GM19025 (cell line): ENCODE data around the gene SCYGR2.
"Not testable (repeated sequence)": the region's sequence is repeated elsewhere in the genome, so short reads cannot be mapped to it uniquely, and the experiment has no call there.

ENCODE experiments used
- ATAC-seq: cut with Tn5 transposase; IDR thresholded peaks from one replicate; pipeline ENCODE4 v1.9.1; 2021; ENCODE audit warnings: mild to moderate bottlenecking, low read depth, moderate library complexity; ENCODE audit not compliant: unreplicated experiment

The SCYGR2 gene, protein sequence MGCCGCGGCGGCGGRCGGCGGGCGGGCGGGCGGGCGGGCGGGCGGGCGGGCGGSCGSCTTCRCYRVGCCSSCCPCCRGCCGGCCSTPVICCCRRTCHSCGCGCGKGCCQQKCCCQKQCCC

DNA sequence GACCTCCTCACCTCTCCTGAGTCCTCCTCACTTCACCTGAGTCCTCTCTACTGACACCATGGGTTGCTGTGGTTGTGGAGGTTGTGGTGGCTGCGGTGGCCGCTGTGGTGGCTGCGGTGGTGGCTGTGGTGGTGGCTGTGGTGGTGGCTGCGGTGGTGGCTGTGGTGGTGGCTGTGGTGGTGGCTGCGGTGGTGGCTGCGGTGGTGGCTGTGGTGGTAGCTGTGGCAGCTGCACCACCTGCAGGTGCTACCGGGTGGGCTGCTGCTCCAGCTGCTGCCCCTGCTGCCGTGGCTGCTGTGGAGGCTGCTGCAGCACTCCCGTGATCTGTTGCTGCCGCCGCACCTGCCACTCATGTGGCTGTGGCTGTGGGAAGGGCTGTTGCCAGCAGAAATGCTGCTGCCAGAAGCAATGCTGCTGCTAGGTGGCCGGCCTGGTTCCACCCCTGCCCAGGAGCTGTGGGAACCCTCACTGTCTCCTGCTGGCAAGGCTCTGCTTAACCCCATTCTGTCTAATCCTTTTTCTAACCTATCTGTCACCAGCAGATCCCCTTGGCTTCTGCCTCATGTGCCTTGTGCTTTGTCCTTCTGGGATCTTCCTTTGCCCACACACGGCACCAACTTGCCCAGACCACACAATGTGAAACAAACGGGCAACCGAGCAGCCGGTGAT is at the start of gene SCYGR2:
Gene SCYGR2 (plus strand): TSS at position 59 of the 669 bp plus-strand sequence. CDS start 0 bp downstream, at position 59.
- ATAC-seq = not testable (repeated sequence)

DNA sequence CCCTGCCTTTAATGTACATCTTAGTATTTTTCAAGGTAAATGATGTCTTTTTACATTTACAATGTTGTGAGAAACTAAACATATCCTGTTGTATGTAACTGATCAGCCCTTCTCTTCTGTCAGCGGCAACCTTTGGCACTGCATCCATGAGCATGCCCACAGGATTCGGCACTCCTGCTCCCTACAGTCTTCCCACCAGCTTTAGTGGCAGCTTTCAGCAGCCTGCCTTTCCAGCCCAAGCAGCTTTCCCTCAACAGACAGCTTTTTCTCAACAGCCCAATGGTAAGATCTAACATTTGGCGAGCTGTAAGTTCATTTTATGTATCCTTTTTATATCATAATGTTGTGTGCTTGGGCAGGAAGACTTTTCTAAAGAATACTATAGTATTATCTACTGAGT is 46.9 kb upstream of the SCYGR2 start:
- ATAC-seq = no peak

DNA sequence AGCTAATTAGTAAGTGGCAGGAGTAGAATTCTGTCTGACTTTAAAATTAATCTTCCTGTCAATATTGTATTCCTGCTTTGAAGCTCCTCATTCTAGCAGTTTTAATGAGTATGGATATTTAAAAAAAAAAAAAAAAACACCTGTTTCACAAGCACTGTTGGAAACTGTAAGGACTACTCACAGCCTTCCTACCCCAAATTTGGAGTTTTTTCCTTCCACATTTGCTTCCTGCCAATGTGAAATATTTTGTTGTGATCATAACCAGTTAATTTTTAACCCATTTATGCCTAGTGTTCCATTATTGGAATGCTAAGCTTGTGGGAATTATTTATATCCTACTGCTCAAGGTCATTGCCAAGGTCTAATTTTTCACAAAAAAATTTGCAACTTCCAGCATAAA is 36.1 kb upstream of the SCYGR2 start:
- ATAC-seq = no peak

DNA sequence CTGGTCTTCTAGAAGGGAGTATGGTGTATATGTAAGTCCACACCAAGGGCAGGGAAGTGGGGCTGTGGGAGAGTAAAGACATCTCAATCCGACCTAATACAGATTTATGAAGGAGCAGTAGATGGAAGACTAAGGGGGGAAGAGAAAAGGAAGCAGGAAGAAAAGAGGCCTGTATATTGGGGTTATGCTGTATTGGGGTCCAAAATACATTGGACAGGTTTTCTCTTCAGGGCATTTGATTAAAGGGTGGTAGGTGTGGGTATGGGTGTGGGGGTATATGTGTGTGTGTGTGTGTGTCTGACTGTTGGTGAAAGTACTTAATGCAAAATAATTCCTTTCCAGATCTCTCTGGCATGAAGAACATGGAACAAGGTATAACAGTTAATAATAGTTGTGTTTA is 33.6 kb upstream of the SCYGR2 start:
- no peak for ATAC-seq

DNA sequence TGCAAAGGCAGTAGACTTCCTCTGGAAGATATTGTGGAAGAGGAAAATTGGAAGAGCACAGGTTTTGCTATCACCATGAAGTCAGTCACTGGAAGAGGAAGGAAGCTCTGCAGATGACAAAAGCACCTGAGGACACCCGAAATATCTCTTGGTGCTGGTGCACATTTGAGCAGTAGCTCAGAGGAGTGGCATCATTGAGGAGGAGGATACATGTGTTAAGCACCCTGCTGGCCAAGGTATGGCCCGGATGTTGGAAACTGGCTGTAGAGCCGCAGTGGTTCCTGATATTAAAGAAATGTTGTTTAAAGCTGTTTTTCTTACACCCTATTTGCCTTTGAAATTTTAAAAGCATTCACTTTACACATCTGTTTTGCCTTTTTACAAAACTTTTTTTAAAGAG is 32.7 kb upstream of the SCYGR2 start:
- no peak for ATAC-seq

DNA sequence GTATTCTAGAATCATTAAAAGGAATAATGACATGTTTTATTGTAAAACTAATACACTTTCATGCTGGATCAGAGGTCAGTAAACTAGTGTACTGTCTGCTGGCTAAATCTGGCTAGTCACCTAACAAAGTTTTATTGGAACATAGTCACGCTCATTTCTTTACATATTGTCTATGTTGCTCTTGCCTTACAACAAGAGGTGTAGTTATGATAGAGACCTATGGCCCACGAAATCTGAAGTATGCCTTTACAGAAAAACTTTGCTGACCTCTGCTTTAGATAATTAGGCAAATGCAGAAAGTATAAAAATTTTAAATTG is 29.9 kb upstream of the SCYGR2 start:
- ATAC-seq = no peak

DNA sequence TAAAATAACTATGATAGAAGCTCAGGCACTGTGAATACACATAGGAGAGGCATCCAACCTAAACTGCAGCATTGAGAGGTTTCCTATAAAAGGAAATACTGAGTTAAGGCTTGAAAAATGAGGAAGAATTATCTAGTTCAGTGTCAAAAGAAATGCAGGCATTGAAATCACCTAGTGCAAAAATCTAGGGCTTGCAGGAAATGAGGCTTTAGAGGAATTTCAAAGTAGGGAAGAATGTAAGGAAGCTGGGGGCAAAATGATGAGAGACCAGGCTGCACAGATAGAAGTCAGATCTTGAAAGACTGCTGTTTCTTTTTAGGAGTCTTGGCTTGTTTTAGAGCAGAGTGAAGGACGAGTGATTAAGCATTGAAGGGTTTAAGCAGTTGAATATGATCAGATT is 28.1 kb upstream of the SCYGR2 start:
- no peak for ATAC-seq

DNA sequence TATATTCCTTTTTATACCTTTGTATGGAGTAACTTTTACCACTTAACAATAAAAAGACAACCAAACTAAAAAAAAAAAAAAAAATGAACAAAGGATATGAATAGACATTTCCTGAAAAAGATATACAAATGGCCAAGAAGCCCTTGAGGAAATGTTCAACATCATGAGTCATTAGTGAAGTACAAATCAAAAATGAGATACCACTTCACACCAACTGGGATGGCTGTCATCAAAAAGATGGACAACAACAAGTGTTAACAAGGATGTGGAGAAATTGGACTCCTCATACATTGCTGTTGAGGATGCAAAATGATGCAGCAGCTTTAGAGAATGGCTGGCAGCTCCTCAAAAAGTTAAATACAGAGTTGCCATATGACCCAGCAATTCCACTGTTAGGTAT is 22.6 kb upstream of the SCYGR2 start:
- ATAC-seq = no peak

DNA sequence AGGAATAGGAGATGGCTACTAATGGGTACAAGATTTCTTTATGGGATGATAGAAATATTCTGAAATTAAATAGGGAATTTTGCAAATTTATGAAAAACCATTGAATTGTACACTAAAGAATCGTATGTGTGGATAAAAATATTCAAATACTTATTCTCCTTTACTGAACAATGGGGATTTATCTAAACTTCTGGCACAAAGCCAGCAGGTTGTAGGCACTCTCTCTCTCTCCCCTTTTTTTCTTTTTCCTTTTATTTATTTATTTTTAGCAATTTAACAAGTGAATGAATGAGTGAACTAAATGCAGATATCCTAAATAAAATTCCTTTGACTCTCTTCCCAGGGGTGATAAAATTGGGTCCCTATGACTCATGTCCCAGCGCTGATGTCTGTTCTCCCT is 21.9 kb upstream of the SCYGR2 start:
- ATAC-seq = no peak

DNA sequence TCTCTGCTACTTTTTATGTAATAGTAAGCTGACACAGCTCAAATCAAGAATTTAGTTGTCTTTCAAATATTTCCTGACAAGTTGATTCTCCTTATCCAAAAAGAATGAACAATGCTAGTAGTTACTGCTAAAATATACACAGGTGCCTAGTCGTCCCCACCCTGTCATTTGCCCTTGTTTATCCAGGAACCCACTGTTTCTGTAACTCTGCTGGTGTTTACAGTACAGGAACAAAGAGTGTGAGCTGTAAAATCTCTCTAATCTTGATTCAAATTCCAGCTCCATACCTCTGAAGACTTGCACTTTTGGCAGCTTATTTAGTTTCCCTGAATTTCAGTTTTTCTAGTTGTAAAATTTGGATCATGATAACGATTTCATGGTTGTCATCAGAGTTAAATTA is 21.1 kb upstream of the SCYGR2 start:
- no peak for ATAC-seq

DNA sequence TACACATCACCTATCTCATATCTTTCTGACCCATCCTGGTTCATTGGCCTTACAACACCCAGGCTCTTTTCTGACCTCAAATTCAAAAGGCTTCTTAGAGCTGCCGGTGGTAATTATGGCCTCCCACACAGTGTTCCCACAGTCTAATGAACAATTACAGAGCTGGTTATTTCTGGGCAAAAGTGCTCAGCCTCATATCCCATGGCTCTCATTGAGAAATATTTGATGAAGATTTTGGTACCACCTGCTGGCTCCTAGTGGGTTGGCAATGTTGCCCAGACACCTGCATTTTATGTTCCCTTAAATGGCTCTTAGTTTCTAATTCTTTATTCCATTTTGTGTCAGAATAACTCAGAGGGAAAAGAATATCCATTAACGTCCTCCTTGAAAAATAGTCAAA is 20.1 kb upstream of the SCYGR2 start:
- ATAC-seq = no peak

DNA sequence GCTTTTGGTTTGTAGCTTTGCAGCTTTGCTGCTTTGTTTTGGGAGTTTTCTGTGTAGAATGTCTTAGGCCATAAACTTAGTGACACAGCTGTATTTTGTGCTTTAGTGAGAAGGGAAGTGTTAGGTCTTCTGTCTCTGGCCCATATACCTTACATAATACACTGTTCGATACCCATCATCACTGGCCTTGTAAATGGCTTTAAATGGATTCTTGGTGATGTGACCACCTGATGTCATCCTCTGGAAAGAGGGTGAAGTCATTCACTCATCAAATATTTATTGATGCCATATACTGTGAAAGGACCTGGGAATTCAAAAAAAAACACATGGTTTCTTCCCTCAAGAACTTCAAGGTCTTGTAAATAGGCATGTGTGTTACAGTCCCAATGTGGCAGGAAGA is 18.9 kb upstream of the SCYGR2 start:
- no peak for ATAC-seq

DNA sequence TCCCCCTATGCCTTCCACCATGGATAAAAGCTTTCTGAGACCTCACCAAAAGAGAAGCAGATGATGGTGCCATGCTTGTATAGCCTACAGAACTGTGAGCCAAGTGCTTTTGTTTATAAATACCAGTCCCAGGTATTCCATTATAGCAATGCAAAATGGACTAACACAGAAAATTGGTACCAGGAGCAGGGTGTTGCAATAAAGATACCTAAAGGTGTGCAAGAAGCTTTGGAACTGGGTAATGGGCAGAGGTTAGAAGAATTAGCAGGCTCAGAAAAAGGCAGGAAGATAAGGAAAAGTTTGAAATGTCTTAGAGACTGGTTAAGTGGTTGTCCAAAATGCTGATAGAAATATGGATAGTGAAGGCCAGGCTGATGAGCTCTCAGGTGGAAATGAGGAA is 16.3 kb upstream of the SCYGR2 start:
- ATAC-seq = no peak

DNA sequence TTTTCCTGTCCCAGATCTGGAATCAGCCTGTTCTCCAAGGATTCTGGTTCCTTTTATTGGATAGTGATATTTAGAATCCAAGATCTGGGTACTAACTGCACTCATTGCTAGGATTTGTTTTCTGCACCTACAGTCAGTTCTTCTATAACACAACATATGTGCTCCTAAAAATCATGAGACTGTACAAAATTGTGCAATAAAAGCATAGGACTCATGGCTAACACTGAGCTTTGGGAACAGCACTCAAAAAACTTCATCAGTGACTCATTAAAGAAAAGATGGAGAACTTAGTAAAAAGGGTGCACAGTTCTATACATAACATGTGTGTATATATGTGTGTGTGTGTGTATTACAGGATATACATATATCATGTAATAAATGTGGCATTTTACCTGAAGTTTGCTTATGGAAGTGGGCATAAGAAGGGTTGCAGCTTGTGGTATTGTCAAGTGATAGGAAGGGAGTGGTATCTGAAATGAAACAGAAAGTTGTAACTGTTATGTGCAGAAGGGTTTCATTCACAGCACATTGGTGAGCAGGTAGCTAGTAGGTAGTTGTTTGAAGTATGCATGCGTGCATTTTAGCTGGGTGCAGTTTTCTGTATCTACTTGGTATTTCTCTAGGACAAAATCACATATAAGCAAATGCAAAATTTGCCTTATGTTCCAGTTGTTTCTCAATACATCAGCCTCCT is 5.9 kb upstream of the SCYGR2 start:
- no peak for ATAC-seq

DNA sequence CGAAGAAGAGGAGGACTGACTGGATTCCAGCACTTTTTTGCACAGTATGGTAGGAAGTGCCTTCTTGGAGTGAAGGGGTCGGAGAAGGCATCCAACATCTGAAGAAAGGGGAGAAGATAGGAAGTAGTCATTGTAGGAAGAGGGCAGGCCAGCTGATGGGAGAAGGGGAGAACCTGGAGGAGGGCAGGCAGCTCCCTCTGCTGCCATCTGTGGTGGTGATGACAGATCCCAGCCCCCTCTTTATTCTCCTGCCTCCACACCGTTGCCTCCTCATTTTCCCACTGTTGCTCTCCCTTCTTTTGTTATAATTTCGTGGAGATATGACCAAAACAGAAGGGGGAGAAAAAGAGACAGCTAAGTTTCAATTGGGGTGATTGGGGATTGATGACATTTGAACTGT is 2.9 kb upstream of the SCYGR2 start:
- ATAC-seq = no peak

DNA sequence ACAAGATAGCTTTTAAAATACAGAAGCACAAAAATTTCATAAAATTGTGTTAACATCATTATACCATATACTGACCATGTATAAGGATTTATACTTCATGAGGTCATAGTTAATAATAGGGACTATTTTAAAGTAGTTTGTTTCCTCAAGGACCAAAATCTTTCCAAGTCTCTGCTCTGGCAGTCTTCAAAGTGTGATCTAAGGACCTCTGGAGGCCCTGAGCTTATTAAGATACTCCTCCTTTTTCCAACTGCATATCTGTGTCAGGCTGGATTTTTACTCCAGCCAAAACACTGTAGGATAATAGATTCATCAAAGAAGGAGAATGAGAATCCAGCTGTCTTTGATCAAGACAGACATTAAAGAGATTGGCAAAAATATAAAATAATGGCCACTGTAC is 1.7 kb upstream of the SCYGR2 start:
- no peak for ATAC-seq

DNA sequence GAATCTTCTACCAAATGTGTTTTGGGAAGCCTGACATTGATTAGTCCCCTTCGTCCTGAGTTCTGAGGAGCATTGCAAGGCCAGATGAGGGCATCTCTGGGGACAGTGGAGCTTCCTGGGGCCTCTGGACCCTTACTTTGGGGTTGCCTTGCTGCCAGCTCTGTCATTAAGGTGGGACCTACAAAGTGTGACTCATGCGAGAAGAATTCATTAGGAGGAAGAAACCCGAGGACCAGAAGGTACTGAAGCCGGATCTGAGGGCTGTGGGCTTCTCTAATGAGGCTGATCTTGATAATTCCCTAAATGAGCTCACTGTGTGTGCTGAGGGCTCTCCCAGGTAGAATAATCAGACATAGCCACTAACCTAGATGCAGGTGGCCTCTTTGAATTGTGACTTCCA is 695 bp upstream of the SCYGR2 start:
- no peak for ATAC-seq

DNA sequence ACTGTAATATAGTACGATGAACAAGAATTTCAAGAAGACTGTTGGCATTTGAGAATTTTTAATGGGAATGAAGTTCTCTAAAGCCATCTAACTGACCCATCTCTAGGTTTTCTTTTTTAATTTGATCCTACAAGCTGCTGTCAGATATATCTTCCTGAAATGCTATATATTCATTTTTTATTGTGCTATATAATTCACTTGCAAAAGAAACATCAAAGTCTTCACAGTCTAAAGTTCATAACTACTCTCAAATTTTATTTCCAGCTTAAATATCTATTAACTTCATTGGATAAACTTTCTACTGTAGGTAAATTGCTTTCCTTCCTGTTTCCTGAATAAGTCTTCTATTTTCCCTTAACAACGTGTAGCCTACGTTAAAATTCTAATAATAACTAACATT is 3.7 kb downstream of the SCYGR2 start:
- no peak for ATAC-seq

DNA sequence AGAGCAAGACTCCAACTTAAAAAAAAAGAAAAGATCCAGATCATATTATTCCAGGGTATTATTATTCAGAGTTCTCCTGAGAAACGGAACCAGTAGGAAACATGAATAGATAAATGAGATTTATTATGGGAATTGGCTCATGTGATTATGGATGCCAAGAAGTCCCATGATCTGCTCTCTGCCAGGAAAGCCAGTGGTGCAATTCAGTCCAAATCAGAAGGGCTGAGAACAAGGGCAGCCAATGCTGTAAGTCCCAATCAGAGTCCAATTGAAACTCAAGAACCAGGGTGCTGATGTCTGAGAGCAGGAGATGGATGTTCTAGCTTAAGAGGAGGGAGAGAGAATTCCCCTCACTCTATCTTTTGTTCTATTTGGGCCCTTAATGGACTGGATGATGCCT is 7.8 kb downstream of the SCYGR2 start:
- no peak for ATAC-seq

DNA sequence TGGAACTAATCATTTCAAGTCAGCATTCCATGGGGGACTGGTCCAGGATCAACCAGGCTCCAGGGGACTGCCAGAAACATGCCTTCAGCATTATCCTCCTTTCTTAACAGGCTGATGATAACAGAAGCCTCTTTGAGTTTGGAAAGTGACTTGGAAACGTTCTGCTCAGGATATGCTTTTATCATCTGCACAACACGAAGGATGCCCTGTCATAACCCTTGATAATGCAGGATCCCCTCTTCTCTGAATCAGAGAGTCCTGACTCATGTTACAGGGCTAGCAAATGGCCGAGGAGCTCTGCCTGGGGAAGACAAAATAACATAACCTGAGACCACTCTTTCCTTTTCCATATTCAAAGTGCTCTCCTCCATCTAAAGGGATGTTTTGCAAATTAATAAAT is 9.2 kb downstream of the SCYGR2 start:
- no peak for ATAC-seq

DNA sequence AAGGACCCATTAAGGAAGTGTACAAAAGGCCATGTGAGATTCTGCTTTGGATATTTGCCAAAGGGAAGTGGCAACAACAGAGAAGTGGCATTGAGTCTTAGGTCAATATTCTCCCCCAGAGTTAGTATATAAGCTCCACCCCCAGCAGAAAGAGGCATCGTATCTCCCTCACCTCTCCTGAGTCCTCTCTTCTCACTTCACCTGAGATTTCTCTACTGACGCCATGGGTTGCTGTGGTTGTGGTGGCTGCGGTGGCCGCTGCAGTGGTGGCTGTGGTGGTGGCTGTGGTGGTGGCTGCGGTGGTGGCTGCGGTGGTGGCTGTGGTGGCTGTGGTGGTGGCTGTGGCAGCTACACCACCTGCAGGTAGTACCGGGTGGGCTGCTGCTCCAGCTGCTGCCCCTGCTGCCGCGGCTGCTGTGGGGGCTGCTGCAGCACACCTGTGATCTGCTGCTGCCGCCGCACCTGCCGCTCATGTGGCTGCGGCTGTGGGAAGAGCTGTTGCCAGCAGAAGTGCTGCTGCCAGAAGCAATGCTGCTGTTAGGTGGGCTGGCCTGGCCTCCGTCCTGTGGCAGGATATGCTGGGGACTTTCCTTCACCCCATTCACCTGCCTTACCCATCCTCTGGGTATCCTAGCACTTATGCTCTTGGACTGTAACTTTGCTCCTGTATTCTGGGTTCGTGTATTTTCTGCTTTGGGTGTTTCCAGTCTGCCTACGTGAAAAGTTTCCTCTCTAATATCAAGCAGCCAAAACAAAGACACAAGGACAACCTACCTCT is 10.1 kb downstream of the SCYGR2 start:
- ATAC-seq = no peak

DNA sequence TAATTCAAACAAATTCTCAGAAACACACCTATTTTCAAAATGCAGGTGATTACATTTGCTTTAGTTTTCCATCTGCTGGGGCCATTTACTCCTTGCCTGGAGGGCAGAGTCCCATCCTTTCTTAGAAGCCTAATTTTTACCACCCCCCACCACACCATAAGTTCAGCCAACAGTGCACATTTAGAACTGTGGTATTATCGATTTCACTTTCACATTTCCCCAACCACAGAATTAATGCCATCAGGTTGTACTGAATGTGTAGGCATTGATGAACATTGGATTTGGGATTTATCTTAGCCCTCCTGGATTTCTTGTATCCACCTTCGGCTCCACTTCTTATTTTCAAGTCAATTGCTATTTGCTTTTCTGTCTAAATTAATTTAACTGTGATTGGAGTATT is 11.4 kb downstream of the SCYGR2 start:
- no peak for ATAC-seq
